Adipose tissue (tissue), 3 donors: ENCODE data around the gene CD53. TPM values are rescaled to one million over a fixed set of nuclear protein-coding genes. Genes with fewer than 3 reads are reported as not detected.
A peak's percentile ranks its signal among the peaks of the same experiment; 100 is the strongest.

Experiments
- H3K27ac ChIP-seq: one replicate; pipeline ENCODE4 v1.5.1; 2013; ENCODE audit warnings: low read depth, low read length
- WGBS, 3 donors: extraction: QIAGEN DNeasy Blood & Tissue Kit; methylation state at CpG; one replicate each; pipeline ENCODE4 v1.1.7; 2013; 5-methylcytosine and 5-hydroxymethylcytosine counted together
- polyA plus RNA-seq, 3 donors: library from polyadenylated mRNA; stranded (reverse); fragments of 200-250 nt; gene quantifications; one replicate each; pipeline ENCODE4 v1.2.3, GENCODE V29; 2013
- donor health status: healthy with polysubstance abuse.
- donor health status: Bipolar disorder and iron deficiency.
- donor health status: healthy.

Gene CD53
- polyA plus RNA-seq, 3 donors = 12.0 to 59.0 (median 35.1) TPM

- peak overlapping the region; percentile 61 for H3K27ac ChIP-seq
- 21 to 29% (median 27%) methylated on average over 3 of the region's 3 CpGs for WGBS, 3 donors
Measured at GRCh38 chr1:110874324-110875215, 1.6 kb downstream of the CD53 start.

GRCh38 chr1:110875216-110875731 is 2.3 kb downstream of the CD53 start:
- peak overlapping the region; percentile 61 for H3K27ac ChIP-seq
- 37 to 52% (median 43%) methylated on average over 3 of the region's 3 CpGs for WGBS, 3 donors

- WGBS, 3 donors = 43 to 70% (median 51%) methylated on average over 1 of the region's 1 CpG
- no peak overlapping the region for H3K27ac ChIP-seq
Measured at GRCh38 chr1:110876748-110877341, 3.9 kb downstream of the CD53 start.

GRCh38 chr1:110877364-110877763 is 4.4 kb downstream of the CD53 start:
- WGBS, 3 donors = 71 to 85% (median 77%) methylated on average over 6 of the region's 6 CpGs
- no peak overlapping the region for H3K27ac ChIP-seq

GRCh38 chr1:110877776-110878175 is 4.8 kb downstream of the CD53 start:
- 66 to 84% (median 81%) methylated on average over 8 of the region's 8 CpGs for WGBS, 3 donors
- no peak overlapping the region for H3K27ac ChIP-seq

- 75 to 82% (median 81%) methylated on average over 2 of the region's 2 CpGs for WGBS, 3 donors
- no peak overlapping the region for H3K27ac ChIP-seq
Measured at GRCh38 chr1:110878591-110878990, 5.6 kb downstream of the CD53 start.

- WGBS, 3 donors = 76 to 82% (median 80%) methylated on average over 3 of the region's 3 CpGs
Measured at GRCh38 chr1:110878993-110879392, 6.0 kb downstream of the CD53 start.

GRCh38 chr1:110879758-110880606 is 7.0 kb downstream of the CD53 start:
- no peak overlapping the region for H3K27ac ChIP-seq
- WGBS, 3 donors = 34 to 65% (median 35%) methylated on average over 7 of the region's 7 CpGs

More at GRCh38 chr1:110878993-110879392, 6.0 kb downstream of the CD53 start:
- H3K27ac ChIP-seq = no peak overlapping the region

GRCh38 chr1:110880708-110881374 is 7.9 kb downstream of the CD53 start:
- H3K27ac ChIP-seq = no peak overlapping the region
- WGBS, 3 donors = 38 to 61% (median 61%) methylated on average over 2 of the region's 2 CpGs

GRCh38 chr1:110888049-110888448 is 15.1 kb downstream of the CD53 start:
- WGBS, 3 donors = 54 to 66% (median 56%) methylated on average over 6 of the region's 6 CpGs
- no peak overlapping the region for H3K27ac ChIP-seq

- H3K27ac ChIP-seq = no peak overlapping the region
Measured at GRCh38 chr1:110888641-110889040, 15.7 kb downstream of the CD53 start.

GRCh38 chr1:110890474-110891196 is 17.7 kb downstream of the CD53 start:
- 65 to 74% (median 71%) methylated on average over 3 of the region's 3 CpGs for WGBS, 3 donors
- no peak overlapping the region for H3K27ac ChIP-seq

GRCh38 chr1:110893908-110894490 is 21.1 kb downstream of the CD53 start:
- WGBS, 3 donors = 30 to 51% (median 48%) methylated on average over 3 of the region's 3 CpGs
- H3K27ac ChIP-seq = no peak overlapping the region

- WGBS, 3 donors = 46 to 51% (median 47%) methylated on average over 2 of the region's 2 CpGs
- H3K27ac ChIP-seq = no peak overlapping the region
Measured at GRCh38 chr1:110896090-110896489, 23.1 kb downstream of the CD53 start.

- WGBS, 3 donors = 63 to 88% (median 74%) methylated on average over 2 of the region's 2 CpGs
- H3K27ac ChIP-seq = no peak overlapping the region
Measured at GRCh38 chr1:110897681-110898080, 24.7 kb downstream of the CD53 start.

GRCh38 chr1:110898734-110899457 is 25.9 kb downstream of the CD53 start:
- WGBS, 3 donors = 63 to 78% (median 69%) methylated on average over 3 of the region's 3 CpGs
- no peak overlapping the region for H3K27ac ChIP-seq

GRCh38 chr1:110899458-110899843 is 26.5 kb downstream of the CD53 start:
- 57 to 73% (median 68%) methylated on average over 1 of the region's 1 CpG for WGBS, 3 donors
- no peak overlapping the region for H3K27ac ChIP-seq
